UCSD-AML1 (cell line): ENCODE measurements around the gene ZNF157.

ENCODE experiments used
- DNase-seq: peaks from one replicate; lab custom pipeline; 2025; ENCODE audit not compliant: unreplicated experiment; lab: John Stamatoyannopoulos, UW

Gene ZNF157

GRCh38 chrX:47446971-47447370, 76.6 kb downstream of the ZNF157 start:
- no peak for DNase-seq

- DNase-seq, result no peak
These were observed 77.2 kb downstream of the ZNF157 start for GRCh38 chrX:47447607-47448006.

- no peak for DNase-seq
These were observed 77.9 kb downstream of the ZNF157 start for GRCh38 chrX:47448165-47448806.

GRCh38 chrX:47452112-47452511, 81.7 kb downstream of the ZNF157 start:
- no peak for DNase-seq

GRCh38 chrX:47456080-47456479, 85.7 kb downstream of the ZNF157 start:
- DNase-seq, result no peak

GRCh38 chrX:47458528-47458927, 88.2 kb downstream of the ZNF157 start:
- no peak for DNase-seq

- DNase-seq, result no peak
These were observed 90.2 kb downstream of the ZNF157 start for GRCh38 chrX:47460561-47460960.
